ENCODE data around the gene EVA1C. TPM values are rescaled to one million over a fixed set of nuclear protein-coding genes. Genes with fewer than 3 reads are reported as not detected.
A peak's percentile ranks its signal among the peaks of the same experiment; 100 is the strongest.

Gene EVA1C
- total and polyA plus RNA-seq, 9 of the 15 experiments (the other 6 are each of a cell fraction or from before 2014, with no cell fraction given): 0.22 TPM; not detected in 8

GRCh38 chr21:32545948-32546441 is 133.5 kb downstream of the EVA1C start (continued):
- TF ChIP-seq, protein P1, sequence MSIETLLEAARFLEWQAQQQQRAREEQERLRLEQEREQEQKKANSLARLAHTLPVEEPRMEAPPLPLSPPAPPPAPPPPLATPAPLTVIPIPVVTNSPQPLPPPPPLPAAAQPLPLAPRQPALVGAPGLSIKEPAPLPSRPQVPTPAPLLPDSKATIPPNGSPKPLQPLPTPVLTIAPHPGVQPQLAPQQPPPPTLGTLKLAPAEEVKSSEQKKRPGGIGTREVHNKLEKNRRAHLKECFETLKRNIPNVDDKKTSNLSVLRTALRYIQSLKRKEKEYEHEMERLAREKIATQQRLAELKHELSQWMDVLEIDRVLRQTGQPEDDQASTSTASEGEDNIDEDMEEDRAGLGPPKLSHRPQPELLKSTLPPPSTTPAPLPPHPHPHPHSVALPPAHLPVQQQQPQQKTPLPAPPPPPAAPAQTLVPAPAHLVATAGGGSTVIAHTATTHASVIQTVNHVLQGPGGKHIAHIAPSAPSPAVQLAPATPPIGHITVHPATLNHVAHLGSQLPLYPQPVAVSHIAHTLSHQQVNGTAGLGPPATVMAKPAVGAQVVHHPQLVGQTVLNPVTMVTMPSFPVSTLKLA (conservative IDR thresholded peaks at IDR 0.05): peak in 1 of 2 experiments; percentile 11; a peak in 2 of 4 replicates
- TF ChIP-seq EHMT2 (IDR thresholded peaks at IDR 0.05): peak; percentile 82
- TF ChIP-seq SP2 (IDR thresholded peaks at IDR 0.05; ENCODE audit: extremely low read depth, low read depth, low read length, poor library complexity, severe bottlenecking): no peak
- no peak for TF ChIP-seq RUNX1 (IDR thresholded peaks at IDR 0.05; ENCODE audit: low read depth)
- TF ChIP-seq SMAD3 (CRISPR knock-in tag; conservative IDR thresholded peaks at IDR 0.05): no peak
- TF ChIP-seq MCM5 (IDR thresholded peaks at IDR 0.05; ENCODE audit: low read depth): no peak
- TF ChIP-seq NKRF (IDR thresholded peaks at IDR 0.05; ENCODE audit: borderline replicate concordance): no peak
- TF ChIP-seq ATF7 (IDR thresholded peaks at IDR 0.05): peak; percentile 88
- TF ChIP-seq PML (IDR thresholded peaks at IDR 0.05; ENCODE audit: low read length): peak; percentile 79
- no peak for TF ChIP-seq ZNF785 (CRISPR knock-in tag; IDR thresholded peaks at IDR 0.05)
- no peak for TF ChIP-seq ZFX (CRISPR knock-in tag; IDR thresholded peaks at IDR 0.05)
- no peak for TF ChIP-seq MECOM (CRISPR knock-in tag; IDR thresholded peaks at IDR 0.05)
- TF ChIP-seq ARID1B (IDR thresholded peaks at IDR 0.05): peak; percentile 98
- TF ChIP-seq SREBF2 (CRISPR knock-in tag; IDR thresholded peaks at IDR 0.05): no peak
- no peak for TF ChIP-seq GMEB1 (CRISPR knock-in tag; IDR thresholded peaks at IDR 0.05)
- TF ChIP-seq ZNF143 (CRISPR knock-in tag; IDR thresholded peaks at IDR 0.05): no peak
